ENCODE measurements around the gene IFRD2.
A peak's percentile ranks its signal among the peaks of the same experiment; 100 is the strongest.
"Not testable (repeated sequence)": the region's sequence is repeated elsewhere in the genome, so short reads cannot be mapped to it uniquely, and the experiment has no call there.

The IFRD2 gene

DNA sequence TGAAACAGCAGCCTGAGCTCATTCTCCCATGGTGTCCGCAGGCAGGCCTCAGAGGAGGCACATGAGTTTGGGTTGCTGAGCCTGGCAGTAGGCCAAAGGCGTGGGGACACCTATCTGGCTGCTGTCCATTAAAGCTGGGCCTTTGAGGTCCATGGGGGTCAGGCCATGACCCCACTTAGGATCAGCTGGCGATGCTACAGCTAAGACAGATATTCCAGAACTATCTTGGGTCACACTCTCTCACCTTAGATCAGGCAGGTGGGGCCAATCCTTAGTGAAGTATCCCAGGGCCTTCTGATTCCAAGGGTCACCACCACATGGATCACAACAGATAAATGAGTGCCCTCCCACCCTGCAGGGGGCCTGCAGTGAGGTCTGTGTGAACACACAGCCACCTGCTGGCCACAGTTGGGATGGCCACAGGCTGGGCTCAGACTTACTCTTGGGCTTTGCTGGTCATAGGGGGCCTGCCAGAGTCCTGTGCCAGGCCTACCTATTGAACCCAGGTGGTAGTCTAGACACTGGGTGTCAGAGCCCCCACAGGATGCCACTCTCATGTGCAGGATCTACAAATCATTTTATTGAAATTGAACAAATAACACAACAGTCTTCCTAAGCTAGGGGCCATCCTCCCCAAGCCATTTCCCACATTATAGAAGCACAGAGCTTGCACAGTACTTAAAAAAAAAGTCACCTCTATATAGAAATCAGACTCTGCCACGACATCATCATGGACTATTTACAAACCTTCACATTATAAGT, 32.3 kb upstream of the IFRD2 start:
- DNase-seq = no peak

DNA sequence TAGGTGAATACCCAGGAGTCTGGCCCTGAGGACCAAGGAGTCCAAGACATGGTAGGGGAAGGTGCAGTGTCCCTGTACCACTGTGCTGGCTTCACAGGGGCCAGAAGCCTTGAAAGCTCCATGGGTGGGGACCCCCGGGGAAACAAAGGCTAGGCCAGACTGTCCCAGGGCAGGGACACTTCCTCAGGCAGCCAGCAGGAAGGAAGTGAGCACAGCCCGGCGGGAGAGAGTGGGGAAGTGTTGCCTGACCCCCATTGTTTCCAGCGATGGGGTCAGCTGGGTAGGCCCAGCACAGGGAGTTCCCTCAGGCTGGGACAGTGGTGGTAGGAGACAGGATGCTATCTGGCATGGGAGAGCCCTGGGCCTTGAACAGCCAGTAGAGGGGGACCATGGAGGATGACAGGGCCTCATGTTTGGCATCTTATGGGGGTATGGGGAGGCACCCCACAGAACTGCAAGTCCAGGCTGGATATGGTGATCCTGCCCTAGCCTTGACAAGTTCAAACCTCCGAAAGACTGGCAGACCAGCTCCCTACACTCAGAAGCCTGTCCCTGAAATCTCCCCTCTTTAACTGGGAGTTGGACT, 31.5 kb upstream of the IFRD2 start:
- DNase-seq = no peak

DNA sequence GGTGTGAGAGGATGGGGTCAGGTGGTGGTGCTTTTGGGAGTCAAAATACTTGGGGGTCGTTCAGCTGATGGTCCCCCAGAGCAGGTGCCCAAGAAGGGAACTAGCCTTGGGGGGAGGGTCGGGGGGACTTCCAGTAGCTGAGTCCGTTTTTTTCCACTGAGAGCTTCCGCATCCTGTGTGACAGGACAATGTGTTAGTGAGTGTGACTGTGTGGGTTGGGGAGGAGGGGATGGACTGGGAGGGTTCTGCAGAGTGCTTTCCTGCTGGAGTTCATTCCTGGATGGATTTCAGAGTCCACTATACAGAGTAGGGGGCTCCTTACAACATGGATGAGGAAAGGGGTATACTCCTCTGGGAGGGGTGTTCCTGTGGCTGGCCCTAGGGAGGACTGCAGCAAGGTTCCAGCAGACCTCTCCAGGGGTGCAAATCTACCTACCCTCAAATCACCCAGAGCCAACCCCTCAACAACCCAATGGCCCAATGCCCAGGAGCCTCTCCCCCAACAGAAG, 30.9 kb upstream of the IFRD2 start:
- no peak for DNase-seq

DNA sequence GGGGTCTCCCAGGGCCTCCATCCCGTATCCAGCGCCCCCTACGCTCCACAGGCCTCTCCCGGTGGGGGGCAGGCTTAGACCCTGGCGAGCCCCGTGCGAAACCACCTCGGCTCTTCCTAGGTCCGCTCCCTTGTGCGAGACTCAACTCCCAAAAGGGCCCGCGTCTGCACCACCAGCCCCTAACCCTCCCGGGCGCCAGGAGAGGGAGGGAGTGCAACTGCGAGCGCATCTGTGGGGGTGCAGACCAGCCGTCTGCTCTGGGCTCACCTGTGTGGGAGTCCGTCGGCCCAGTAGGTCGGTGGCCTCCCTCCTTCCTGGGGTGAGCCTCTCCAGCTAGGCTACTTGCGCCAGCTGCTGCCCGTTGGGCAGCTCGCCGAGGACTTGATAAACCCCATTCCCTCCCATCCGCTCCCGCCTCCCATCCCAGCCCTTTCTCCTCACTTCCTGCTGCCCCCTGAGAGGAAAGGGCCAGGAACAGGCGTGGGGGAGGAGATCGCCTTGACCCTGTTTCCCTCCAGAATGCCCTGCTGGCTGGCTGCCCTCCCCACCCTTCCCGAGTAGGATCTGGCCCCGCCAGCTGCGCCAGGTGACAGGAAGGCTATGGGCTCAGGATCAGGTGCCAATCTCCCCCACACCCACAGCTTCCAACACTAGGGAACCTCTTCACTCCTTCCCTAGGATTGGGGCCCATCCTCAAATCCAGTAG, 30.3 kb upstream of the IFRD2 start, which contains the start of gene HYAL2:
Gene HYAL2, minus strand, starts transcription at position 360 of the 706 bp plus-strand sequence. CDS start 2,256 bp downstream, outside the sequence.
- DNase-seq = no peak

DNA sequence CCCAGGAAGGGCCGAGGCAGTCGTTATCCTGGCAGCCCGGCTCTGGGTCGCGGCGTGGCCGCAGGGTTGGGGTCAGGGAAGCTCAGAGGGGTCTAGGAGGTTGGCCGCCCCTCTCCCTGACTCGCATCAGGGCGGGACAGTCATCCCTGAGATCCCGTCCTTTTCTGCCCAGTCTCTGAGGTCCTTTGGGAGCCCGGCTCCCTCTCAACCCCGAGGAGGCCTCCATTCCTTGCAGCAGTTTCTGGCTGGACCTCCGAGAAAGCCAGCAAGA, 29.8 kb upstream of the IFRD2 start:
- DNase-seq = no peak

DNA sequence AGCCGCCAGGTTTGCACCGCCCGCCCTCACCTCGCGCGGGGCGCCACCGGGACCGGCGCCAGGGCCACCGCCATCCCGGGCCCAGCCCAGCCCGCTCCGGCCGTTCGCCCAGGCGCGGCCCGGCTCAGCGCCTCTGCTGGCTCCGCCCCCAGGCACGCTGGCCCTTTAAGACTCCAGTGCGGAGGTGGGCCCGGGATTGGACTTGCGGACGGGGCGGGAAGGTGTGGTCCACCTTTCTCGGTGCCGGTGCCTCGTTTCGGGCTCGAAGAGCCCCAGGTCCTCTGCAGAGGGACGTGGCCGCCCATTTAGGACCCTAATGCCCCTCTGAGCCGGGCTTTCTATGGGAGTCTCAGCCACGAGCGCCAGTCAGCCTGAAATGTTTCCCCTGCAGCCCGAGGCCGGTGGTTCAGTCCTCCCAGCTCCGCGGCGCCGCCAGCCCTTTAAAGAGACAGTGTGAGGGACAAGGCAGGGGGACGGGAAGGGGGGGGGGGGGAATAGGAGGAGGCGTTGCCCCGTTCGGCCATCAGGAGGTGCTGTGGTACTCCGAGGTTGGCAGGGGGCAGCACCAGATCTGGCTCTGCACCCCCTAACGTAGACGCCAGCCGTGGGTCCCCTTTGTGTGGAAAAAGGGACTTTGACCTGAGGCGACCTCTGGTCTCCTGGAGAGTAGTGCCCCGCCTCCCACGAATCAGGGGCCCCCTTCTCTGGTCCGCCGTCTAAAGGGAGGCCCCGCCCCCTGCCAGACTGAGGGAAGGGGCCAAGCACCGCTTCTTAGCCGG, 29.3 kb upstream of the IFRD2 start:
- DNase-seq = peak; percentile 73

DNA sequence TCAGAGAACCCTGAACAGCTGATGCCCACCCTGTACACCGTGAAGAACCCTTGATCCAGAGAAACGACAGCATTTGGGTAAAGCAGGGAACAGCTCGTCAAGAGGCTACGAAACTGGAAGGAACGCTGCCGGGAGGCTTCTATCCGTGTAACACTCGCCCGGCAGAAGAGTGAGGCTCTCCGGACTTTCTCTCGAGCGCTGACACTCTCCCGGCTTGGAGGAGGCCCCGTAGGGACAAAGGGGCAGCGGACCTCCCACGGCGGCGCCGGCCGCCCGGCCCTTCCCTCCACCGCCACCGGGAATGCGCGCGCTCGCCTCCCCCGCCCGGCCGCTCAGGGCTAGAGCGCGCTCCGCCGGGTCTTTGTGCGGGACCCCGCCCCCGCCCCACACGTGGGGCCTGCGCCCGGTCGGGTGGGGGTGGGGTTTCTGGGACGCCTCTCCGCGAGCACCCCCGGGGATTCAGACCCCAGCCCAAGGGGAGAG, 28.7 kb upstream of the IFRD2 start:
- DNase-seq = peak; percentile 73

- DNase-seq = no peak
Measured at GRCh38 chr3:50319894-50320625, 27.8 kb upstream of the IFRD2 start.

DNA sequence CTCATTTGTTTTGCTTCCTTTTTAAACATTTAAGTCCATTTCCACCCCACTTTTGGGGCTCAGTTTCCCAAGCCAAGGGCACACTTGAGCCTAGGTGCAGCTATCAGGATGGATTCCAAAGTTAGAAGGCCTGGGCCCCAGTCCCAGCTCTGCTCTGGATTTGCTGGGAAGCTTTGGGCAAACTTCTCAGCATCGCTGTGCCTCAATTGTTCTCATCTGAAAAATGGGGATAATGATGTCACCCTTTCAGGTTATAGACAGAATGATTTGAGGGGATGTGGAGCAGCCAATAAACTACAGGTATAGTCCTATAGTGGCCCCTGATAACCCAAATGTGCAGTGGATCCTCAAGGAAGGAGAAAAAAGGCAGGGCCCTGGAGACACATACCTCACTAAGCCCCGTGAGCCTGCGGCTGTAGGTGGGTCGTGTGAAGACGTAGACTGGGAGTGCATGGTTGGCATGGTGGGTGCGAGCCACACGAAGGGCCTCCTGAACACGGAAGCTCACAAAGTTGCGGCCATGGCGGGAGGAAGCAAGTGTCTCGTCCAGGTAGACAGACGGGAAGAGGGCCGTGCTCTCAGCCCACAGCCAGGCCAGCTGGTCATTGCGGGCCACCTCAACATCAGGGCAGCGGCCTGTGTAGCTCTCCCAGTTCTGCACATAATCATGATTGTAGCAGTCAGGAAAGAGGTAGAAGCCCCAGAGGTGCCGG, 27.1 kb upstream of the IFRD2 start:
- no peak for DNase-seq

DNA sequence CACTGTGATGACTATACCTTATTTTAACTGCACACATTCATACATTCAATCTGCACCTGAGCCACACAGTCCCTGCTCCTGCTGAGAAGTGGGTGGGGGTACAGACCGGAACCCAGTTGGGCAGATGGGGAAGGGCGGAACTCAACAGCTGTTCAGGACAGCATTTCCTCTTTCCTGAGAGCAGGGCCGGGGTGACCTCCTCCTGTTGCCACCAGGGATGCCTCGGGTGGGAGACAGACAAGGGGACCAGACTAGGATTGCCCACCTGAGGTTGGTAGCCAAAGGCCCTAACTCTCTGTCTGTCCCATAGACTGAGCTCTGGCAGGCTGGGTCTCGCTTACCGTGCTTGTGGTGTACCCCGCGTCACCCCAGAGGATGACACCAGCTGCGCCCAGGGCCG, 26.4 kb upstream of the IFRD2 start:
- no peak for DNase-seq

- DNase-seq = no peak
Measured at GRCh38 chr3:50318163-50318562, 25.9 kb upstream of the IFRD2 start.

- DNase-seq = no peak
Measured at GRCh38 chr3:50317300-50317699, 25.1 kb upstream of the IFRD2 start.

GRCh38 chr3:50316657-50317242, 24.5 kb upstream of the IFRD2 start:
- no peak for DNase-seq

DNA sequence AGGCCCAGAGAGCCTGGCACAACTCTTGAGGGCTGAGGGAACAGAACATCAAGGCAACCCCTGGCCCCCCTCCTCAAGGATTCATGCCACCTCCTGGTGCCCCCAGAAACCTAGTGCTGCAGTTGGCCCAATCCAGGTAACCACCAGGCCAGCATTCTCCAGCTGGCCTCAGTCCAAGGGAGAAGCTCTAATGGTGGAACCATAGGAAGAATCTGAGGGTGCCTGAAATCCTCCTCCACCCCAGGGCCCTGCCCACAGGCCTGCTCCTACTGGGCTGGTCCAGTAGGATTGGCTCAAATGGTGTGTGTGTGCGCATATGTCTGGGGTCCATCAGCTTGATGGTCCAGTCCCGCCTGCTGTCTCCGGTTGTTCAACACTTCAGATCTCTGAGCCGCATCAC, 22.6 kb upstream of the IFRD2 start:
- DNase-seq = no peak

- DNase-seq = no peak
Measured at GRCh38 chr3:50314342-50314741, 22.1 kb upstream of the IFRD2 start.

- DNase-seq = not testable (repeated sequence)
Measured at GRCh38 chr3:50312041-50312440, 19.8 kb upstream of the IFRD2 start.

GRCh38 chr3:50304601-50305000, 12.4 kb upstream of the IFRD2 start:
- DNase-seq = no peak

- DNase-seq = no peak
Measured at GRCh38 chr3:50303013-50303815, 11.0 kb upstream of the IFRD2 start, which contains the start of gene HYAL1. HYAL1 (minus strand) TSS chr3:50303574; CDS start chr3:50302956, 618 bp downstream.

- no peak for DNase-seq
Measured at GRCh38 chr3:50302095-50303012, 10.1 kb upstream of the IFRD2 start.
